Left lobe of liver (tissue), 2 donors: ENCODE measurements around the gene NLRP12. TPM values are rescaled to one million over a fixed set of nuclear protein-coding genes. Genes with fewer than 3 reads are reported as not detected.
A peak's percentile ranks its signal among the peaks of the same experiment; 100 is the strongest.
"Not testable (repeated sequence)": the region's sequence is repeated elsewhere in the genome, so short reads cannot be mapped to it uniquely, and the experiment has no call there.

ENCODE experiments used
- ATAC-seq: fragments of 200-7000 bp; cut with Tn5 transposase; one replicate; pipeline ENCODE4 v1.9.1; 2020; ENCODE audit warnings: mild to moderate bottlenecking, moderate library complexity
- DNase-seq: peaks from one replicate; pipeline ENCODE4 v3.0.0-alpha.2; 2020; ENCODE audit warnings: low spot score
- total RNA-seq: library from RNA; stranded (reverse); gene quantifications from one replicate; pipeline ENCODE4 v1.2.1, GENCODE V29; 2021
- donor health status: DM: no; HTN: no; CAD: no; lungs with moderate emphysema.
- donor health status: DM: no; HTN: yes; CAD: no.

NLRP12 gene
- total RNA-seq, 1 donor from 2014 or later, result 0.28 TPM

DNA sequence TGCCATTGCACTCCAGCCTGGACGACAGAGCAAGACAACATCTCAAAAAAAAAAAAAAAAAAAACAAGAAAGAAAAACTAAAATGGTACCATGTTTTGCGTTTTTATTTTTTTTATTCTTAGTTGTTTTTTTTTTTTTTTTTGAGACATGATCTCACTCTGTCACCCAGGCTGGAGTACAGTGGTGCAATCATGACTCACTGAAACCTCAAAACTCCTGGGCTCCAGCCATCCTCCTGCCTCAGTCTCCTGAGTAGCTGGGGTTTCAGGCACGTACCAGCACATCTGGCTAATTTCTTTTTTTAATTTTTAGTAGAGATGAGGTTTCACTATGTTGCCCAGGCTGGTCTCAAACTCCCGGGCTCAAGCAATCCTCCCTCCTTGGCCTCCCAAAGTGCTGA is 16.8 kb upstream of the NLRP12 start:
- not testable (repeated sequence) for DNase-seq, ATAC-seq

DNA sequence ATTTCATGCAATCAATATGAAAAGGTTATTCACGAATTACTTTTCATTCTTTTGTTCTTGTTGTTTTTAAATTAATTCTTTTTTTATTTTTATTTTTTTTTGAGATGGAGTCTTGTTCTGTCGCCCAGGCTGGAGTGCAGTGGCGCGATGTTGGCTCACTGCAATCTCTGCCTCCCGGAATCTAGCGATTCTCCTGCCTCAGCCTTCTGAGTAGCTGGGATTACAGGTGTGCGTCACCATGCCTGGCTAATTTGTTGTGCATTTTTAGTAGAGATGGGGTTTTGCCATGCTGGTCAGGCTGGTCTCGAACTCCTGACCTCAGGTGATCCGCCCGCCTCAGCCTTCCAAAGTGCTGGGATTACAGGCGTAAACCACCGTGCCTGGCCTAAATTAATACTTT is 16.1 kb upstream of the NLRP12 start:
- not testable (repeated sequence) for DNase-seq, ATAC-seq

DNA sequence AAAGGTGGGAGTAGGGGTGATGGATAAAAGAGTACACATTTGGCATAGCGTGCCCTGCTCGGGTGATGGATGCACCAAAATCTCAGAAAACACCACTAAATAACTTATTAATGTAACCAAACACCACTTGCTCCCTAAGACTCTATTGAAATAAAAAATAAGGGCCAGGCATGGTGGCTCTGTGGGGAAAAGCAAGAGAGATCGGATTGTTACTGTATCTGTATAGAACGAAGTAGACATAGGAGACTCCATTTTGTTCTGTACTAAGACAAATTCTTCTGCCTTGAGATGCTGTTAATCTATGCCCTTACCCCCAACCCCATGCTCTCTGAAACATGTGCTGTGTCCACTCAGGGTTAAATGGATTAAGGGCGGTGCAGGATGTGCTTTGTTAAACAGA is 14.3 kb upstream of the NLRP12 start:
- DNase-seq, ATAC-seq: not testable (repeated sequence)

DNA sequence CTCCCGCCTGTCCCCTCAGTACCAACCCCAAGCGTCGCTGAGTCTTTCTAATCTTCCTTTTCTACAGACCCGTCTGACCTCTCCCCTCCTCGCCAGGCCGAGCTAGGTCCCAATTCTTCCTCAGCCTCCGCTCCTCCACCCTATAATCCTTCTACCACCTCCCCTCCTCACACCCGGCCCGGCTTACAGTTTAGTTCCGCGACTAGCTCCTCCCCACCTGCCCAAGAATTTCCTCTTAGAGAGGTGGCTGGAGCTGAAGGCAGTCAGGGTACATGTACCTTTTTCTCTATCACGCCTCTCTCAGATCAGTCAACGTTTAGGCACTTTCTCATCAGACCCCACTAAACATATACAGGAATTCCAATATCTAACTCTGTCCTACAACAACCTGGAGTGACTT is 8.7 kb upstream of the NLRP12 start:
- not testable (repeated sequence) for DNase-seq, ATAC-seq

DNA sequence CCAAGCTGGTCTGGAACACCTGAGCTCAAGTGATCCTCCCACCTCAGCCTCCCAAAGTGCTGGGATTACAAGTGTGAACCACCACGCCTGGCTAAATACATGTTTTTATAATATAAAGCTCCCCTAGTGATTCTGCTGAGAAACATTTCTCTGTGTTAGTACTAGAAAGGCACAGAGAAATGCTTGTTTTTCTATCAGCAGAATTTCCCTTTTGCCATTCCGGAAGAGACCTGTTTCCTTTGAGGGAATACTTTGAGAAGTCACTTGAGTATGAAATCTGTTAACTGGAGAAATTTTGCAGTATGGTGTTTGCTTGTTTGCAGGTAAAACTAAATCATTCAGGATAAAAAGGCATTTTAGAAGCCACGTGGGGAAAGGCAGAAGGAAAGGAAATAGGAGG is 4.4 kb upstream of the NLRP12 start:
- ATAC-seq, result no peak
- no peak for DNase-seq

DNA sequence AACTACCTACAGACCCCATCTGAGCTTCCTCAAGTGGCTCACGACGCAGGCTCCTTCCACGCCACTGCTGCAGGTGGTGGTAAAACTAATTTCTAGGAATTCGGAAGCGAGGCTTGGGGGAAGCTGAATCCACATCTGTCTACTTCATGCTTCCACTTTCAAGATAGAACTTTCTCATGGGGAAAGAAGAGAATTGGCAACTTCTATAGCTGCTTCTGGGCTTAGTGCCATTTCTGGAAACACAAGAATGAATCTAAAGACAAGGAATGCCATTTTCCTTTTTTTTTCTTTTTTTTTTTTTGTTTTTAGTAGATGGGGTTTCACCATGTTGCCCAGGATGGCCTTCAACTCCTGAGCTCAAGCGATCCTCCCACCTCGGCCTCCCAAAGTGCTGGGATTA is 2.8 kb upstream of the NLRP12 start:
- ATAC-seq (no peak), DNase-seq (no peak)

DNA sequence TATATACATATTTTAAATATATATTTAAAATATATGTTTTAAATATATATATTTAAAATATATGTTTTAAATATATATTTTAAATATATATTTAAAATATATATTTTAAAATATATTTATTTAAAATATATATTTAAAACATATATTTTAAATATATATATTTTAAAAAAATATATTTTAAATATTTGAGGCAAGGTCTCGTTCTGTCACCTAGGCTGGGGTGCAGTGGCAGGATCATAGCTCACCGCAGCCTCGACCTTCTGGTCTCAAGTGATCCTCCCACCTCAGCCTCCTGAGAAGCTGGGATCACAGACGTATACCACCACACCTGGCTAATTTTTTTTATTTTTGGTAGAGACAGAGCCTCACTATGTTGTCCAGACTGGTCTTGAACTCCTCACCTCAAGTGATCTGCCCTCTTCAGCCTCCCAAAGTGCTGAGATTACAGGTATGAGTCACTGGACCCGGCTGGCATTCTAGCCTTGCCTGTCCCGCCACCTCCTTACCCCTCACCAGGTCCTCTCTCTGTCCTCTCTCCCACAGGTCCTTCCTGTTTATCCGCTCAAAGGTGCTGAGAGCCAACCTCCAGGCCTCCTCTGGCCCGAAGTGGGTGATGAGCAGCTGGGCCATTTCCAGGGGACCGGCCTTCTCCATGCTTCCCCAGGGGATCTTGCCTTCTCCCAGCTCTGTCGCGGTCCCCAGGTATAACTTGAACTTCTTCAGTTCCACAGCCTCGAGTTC is 564 bp downstream of the NLRP12 start:
- no peak for ATAC-seq

DNA sequence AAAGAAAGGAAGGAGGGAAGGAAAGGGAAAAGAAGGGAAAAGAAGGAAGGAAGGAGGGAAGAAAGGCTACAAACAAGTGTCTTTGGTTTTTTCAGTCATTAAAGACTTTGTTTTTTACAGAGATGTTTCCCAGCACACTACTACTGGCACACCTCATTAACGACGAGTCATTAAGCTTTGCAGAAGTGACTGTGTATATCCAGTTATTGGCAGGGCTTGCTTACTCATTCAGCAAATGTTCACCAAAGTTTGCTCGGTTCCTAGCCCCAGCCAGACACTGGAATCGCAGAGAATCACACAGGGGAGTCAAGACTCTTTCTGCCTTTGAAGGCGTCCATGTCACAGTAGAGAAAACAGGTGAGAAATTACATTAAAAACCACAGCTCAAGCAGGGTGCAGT is 4.3 kb downstream of the NLRP12 start:
- ATAC-seq (no peak), DNase-seq (no peak)

More for the DNA sequence above, 564 bp downstream of the NLRP12 start:
- DNase-seq, result no peak

DNA sequence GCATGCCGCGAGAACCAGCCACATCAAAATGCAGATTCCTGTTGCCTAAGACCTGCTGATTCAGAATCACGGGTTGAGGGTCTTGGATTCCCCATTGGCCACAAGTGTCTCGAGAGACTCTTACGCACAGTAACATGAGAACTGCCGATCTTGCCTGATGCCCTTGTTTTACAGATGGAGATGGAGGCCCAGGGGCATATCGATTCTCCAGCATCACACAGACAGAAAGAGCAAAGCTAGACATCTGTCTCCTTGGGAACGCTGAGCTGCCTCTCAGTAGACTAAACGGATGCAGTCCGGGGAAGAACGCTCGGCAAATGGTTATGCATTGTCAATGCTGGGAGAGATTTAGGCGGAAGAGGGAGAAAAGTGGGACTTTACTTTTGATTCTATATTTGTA is 5.4 kb downstream of the NLRP12 start:
- DNase-seq, result no peak
- ATAC-seq, result no peak

DNA sequence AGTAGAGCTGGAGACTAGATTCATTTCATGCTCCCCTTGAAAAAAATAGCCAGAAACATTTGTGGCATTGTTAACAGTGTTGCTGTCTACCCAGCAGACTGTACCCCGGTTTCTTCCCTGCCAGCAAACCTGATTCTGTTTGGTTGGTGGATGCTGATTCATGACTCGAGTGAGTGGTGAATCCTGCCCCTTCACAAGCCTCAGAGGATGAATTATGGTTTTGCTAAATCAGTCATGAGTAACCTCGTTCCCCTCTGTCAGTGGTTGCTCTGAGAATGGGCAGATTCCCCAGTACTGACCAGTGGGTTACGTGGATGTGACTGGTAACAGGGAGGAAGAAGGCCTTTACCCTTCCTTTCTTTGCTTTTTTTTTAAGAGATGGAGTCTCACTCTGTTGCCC is 10.1 kb downstream of the NLRP12 start:
- no peak for DNase-seq
- no peak for ATAC-seq

DNA sequence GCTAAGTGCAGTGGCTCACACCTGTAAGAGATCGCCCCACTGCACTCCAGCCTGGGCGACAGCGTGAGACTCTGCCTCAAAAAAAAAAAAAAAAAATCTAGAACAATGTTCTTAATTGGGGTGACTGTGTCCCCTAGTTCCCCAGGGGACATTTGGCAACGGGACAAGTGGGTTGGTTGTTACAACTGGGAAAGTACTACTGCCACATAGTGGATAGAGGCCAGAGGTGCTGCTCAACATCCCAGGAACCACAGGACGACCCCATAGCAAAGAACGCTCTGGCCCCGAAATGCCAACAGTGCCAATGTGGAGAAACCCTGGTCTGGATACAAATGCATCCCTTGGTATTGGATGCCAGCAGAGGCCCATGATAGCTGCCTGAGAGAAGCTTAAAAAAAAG is 11.8 kb downstream of the NLRP12 start:
- DNase-seq, result no peak
- no peak for ATAC-seq

DNA sequence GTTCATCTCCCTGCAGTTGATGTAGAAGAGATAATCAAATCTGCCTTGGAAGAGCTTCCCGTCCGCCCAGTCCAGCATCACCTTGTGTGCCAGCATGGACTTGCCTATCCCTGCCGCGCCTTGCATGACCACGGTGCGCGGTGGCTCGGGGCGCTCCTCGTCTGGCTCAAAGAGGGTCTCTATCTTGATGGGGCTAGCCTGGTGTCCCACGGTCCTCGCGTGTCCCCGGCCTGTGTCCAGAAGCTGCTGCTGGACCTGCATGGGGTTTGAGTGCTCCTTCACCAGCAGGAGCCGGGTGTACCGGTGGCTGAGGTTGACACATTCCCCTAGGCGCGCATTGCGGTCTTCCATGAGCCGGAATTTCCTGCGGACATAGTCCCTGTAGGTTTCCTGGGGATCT is 13.2 kb downstream of the NLRP12 start:
- ATAC-seq (no peak), DNase-seq (no peak)

DNA sequence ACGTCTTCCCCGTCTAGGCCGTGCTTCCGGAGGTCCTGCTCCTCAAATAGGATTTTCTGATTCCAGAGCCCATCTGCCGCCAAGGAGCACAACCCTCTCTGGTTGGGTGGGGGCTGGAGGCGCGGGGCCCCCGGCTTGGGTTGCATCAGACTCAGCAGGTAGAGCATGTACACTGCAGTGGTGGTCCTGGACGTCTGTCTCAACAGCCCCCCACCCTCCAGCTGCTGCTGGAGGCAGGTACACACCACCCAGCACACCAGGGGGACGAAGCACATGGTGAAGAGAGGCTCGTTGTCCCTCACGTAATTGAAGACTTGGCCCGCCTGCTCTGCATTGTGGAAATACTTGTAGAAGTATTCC is 13.9 kb downstream of the NLRP12 start:
- ATAC-seq (no peak), DNase-seq (no peak)

DNA sequence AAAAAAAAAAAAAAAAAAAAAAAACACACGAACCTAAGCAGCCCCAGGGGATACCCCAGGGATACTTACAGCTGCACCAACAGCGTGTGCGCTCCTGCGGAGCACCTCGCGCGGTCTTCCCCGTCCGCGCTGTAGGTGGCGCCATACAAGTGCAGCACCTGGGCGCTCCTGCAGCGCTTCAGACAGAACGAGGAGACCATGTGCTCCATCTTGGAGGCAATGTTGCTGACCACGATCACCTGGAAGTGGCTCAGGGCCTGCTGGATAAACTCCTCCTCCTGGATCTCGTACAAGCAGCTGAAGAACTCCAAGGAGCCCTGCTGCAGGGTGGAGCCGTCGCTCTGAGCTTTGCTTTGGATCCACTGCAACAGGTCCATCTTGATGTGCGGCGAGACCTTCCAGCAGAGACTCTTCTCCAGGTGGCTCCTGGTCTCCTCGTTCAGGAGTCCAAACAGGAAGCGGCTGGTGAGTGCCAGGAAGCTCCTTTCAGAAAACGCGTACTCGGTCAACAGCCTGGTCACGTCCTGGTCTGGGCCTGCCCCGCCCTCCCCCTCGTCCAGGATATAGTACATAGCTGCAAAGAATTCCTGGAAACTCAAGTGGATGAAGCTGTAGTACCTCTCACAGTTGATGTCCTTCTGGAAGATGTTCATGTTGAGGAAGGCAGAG is 14.5 kb downstream of the NLRP12 start:
- ATAC-seq (no peak), DNase-seq (no peak)

DNA sequence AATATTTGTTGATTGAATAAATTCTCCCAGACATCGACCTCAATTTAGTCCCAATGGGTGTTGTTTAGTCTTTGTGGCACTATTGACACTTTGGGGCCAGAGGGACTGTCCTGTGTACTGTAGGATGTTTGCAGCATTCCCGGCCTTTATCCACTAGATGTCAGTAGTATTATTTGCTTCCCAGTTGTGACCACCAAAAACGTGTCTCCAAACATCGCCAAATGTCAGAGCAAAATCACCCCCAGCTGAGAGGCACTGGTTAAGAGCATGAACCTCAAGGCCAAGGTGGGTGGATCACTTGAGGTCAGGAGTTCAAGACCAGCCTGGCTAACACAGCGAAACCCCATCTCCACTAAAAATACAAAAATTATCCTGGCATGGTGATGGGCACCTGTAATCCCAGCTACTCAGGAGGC is 15.4 kb downstream of the NLRP12 start:
- DNase-seq, result no peak
- ATAC-seq, result peak; percentile 56

DNA sequence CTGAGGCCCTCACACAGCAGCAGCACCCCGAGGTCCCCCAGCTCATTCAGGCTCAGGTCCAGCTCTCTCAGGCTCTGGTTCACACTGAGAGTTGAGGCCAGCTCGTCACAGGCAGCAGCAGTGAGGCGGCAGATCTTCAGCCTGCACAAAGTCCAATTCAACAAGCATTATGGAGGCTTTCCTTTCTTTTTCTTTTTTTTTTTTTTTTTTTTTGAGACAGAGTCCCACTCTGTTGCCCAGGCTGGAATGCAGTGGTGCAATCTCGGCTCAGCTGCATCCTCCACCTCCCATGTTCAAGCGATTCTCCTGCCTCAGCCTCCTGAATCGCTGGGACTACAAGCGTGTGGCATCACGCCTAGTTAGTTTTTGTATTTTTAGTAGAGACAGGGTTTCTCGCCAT is 22.9 kb downstream of the NLRP12 start:
- DNase-seq, result no peak
- ATAC-seq, result no peak

DNA sequence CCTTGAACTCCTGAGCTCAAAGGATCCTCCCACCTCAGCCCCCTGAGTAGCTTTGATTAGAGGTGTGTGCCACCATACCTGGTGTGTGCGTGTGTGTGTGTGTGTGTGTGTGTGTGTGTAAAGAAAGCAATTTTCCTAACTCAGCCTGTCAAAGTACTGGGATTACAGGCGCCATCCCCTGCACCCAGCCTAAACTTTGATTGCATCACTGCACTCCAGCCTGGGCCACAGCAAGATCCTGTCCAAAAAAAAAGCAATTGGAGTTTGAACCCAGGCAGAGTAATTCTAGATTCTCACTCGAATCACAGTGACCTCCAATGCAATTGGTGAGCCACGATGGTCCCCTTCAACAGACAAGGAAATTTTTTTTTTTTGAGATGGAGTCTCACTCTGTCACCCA is 29.1 kb downstream of the NLRP12 start:
- DNase-seq (no peak), ATAC-seq (no peak)

DNA sequence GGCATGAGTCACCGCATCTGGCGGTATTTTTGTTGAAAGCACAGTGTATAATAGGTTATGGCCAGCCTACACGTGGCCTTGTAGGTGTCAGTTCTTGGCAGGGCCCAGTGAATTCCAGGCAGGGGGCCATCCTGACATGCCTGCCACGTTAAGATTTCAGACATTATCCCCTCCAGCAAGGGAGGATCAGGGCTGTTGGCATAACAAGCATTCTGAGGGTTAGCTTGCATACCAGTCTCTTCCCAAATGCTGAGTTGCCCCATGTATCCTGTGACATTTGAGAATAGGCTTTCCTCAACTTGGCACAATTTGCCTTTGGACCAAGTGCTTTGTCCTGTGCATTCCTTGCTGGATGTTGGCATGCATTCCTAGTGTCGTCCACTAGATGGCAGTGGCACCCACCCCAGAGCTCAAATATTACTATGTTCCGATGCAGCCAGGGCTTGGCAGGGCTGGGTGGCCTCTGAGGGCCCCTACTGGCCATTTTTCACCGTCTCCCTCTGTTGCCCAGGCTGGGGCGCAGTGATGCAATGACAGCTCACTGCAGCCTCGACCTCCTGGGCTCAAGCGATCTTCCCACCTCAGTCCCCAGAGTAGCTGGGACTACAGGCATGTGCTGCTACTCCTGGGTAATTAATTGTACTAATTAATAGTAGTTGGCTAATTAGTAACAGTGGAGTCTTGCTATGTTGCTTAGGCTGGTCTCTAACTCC is 31.2 kb downstream of the NLRP12 start:
- ATAC-seq (peak; percentile 100), DNase-seq (peak; percentile 88)

DNA sequence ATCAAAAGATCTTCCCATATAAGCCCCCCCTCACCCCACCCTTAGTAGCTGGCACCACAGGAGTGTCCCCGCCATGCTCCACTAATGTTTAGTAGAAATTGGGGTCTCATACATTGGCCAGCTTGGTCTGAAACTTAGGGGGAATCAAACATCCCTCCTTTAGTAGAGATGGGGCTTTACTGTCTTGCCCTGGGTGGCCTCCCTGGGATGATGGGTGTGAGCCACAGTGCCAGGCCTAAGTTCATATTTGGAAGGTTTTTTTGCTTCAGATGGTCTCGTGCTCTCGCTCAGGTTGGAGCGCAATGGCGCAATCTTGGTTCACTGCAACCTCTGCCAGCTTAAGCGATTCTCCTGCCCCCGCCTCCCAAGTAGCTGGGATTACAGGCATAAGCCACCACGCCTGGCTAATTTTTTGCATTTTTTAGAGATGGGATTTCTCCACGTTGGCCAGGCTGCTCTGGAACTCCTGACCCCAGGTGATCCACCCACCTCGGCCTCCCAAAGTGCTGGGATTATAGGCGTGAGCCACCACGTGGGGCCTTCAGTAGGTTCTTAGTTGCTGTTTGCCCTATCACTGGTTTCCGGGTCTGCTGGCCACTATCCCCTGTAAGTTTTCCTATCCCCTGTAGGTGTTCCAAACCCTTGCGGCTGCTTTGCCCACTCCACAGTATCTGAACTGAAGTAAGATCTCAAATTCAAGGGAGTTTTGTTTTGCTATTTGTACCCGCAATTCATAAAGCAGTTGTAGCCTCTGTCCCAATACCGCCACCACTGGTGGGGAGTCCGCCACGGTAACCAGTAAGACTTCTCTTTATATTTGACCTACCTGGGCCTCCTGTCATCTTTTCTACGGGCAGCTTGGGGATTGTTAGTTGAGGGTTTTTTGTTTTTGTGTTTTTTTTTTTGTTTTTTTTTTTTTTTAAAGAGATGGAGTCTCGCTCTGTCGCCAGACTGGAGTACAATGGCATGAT is 34.1 kb downstream of the NLRP12 start:
- DNase-seq (no peak), ATAC-seq (no peak)

DNA sequence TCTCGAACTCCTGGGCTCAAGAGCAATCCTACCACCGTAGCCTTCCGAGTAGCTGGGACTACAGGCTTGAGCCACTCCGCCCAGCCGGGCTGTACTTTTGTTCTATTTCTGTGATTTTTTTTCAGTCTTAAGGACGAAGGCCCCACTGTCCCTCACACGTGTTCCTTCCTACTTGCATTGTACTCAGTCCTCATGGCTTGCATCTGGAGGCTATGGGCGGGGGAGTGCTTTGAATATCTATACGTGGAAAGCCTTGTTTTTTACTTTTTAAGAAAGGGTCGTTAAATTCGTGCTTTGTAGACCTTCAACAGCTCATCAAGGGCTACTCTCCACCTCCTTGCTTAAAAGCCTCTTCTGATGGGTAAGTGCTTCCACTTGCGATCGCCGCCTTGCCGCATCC is 36.8 kb downstream of the NLRP12 start:
- ATAC-seq, result no peak

DNA sequence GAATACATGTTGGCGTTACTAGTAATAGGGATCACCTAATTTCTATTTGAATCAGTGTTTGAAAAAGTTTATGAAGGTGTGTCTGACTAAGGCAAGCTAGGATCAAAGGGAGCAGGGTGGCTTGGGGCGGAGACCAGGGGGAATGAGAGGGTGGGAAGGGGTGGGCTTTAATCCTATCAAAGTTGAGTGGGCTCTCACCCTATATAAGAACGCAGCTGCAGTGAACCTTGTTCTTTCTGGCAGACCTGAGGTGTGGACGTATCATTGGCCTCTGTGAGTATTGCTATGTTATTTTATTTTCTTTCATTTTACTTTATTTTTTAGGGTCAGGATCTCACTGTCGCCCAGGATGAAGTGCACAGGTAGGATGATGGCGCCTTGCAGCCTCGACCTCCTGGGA is 37.4 kb downstream of the NLRP12 start:
- no peak for ATAC-seq
- no peak for DNase-seq

More for the DNA sequence above, 36.8 kb downstream of the NLRP12 start:
- no peak for DNase-seq
